ENCODE data around the gene VTI1A.
"Not testable (repeated sequence)": the region's sequence is repeated elsewhere in the genome, so short reads cannot be mapped to it uniquely, and the experiment has no call there.

The VTI1A gene

DNA sequence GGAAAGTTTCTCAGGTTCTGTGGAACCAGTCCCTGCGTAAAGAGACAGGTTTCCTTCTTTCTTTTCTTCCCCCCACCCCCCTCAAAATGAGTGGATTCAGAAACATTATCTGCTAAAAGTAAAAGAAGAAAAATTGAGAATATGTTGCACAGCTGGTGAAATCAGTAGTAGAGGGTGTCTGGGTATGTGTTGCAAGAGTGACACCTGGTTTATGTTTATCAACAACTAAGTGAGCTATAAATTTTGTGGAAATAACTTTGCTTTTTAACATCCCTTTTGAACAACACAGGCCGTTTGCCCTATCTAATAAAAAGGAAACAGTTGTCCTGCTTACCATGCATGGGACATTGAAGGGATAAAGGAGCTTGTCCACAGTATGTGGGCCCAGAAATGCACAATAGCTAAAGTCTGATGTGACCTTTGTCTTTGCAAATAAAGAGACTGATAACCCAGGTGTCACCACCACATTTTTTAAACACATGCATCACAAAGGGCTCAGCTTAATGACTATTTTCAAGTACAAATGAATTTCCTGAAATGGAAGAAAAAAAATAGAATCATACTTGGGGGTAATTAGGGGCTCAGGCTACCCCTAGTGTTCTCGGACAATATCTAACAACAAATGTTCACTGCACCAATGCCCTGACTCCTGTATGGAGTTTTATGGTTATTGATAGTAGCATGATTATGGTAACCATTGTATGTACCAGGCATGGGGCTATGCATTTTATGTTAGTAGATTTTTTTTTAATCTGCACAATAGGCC is 281.3 kb downstream of the VTI1A start:
- DNase-seq: no peak

DNA sequence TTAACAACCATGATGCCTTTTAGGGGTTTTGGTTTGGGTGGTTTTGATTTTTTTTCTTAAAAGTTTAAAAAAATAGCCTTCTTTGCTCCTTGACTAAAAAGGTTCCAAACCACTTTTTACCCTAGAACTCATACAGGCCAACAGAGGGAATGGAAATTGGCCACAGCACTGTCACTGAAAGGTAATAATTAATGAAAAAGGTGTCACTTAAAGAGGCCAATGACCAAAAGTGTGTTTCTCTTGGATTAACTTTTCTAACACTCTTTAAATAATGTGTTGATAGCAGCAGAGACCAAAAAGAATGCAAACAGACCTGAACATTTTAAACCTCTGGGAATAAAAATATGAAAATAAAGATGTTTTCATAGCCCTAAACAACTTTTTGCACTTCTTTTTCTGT is 282.0 kb downstream of the VTI1A start:
- DNase-seq: no peak

DNA sequence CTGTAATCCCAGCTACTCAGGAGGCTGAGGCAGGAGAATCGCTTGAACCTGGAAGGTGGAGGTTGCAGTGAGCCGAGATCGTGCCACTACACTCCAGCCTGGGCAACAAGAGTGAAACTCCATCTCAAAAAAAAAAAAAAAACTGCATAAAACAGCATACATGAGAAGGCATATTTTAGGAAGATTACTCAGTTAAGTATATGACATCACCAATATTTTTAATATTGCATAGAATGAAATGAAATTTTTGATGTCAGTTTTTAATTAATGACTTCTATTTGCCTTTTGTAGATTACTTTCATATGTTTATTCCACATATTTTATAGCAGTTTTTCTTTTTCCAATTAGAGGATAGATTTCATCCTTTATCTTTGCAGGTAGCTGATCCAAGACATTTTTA is 284.4 kb downstream of the VTI1A start:
- not testable (repeated sequence) for DNase-seq

DNA sequence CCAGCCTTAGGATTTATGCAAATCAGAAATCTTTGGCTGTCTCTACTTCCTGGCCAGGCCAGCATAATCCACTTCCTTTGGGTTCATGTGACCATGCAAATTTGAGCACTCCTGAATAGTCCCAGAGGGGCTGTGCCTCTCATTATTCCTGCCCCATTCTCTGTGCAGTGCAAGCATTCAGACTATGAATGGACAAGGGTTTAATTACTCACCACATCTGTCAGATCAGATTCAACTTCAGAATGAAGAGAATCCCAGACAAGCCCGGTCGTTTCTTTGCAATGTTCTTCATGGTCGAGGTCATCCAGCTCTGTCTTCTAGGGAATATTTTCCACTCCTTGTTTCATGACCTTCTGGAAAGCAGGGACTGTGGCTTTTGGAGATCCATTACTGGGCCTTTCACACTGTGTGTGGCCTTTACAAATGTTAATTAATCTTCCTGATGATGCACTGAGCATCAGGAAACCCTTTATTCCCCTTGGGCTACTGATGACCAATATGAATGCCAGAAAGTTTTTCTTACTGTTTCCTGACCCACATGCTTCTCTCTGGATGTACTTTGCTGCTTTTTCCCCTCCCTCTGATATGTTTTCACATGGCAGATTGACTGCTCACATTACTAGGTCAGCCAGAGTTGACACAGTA is 285.4 kb downstream of the VTI1A start:
- no peak for DNase-seq

DNA sequence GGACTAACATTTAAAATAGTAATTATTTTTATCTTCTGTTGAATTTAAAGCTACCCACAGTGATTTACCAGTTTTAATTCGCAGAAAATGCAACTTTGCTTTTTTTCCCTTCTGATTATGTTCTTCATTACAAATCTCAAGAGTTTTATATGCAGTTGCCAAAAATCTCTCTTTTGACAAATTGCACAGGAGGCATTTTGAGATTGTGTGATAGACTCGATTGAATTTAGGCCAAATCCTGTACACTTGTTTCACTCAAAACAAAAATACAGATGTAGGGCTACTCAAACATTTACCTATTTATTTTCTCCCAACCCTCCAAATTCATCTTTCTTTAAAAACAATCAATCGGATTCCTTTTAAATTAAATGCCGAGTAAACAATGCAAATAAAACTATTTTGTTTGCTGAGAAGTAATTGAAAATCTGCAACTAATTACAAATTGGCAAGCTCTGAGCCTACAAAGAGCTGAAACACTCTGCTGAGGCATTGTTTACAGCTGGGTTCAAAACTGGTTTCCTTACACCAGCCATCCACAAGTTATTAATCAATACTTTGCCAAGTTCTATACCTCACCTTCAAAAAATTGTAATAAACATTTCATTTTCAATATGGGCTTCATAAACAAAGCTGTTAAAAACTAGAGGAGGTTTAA is 288.2 kb downstream of the VTI1A start:
- DNase-seq: no peak

DNA sequence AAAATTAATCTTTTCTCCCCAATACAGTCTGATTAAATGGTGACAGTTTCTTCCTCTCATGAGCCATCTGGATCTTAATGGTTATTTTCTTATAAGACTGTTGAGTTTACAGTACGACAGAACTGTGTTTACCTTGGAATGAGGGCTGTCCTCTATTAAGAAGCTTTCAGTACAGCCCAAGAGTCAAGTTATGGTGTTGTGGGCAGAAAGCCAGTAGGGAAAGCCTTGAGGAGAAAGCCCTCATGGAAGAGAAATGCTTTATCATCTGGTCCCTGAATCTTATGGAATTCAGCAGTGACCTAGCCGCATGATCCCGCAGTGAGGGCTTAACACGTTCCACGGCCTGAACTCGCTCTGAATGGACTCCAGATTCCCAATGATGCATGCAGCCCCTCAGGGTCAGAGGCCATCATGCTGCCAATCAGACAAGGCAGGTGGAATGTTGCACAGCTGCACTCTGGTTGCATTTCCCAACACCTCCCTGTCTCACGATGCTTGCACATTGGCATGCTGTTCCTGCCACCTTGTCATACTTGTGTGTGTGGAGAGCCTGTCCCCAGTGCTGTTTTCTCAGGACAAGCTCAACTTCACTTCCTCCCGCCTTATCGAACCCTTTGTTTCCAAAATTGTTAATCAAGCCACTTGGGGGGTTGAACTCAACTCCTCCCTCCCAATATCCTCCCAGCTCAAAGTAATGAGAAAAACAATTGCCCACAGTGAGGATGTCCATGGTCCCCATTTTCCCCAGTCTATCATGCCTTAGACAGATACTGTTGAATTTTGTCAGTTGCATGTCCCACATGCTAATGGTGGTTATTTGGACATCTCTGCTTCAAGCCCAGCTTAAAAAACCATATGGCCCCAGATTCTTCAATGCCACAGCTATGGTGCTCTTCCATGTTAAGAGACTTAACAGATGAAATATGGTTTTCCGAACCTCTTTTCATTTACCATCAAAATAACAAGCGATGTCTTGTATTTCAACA is 291.9 kb downstream of the VTI1A start:
- DNase-seq: no peak

DNA sequence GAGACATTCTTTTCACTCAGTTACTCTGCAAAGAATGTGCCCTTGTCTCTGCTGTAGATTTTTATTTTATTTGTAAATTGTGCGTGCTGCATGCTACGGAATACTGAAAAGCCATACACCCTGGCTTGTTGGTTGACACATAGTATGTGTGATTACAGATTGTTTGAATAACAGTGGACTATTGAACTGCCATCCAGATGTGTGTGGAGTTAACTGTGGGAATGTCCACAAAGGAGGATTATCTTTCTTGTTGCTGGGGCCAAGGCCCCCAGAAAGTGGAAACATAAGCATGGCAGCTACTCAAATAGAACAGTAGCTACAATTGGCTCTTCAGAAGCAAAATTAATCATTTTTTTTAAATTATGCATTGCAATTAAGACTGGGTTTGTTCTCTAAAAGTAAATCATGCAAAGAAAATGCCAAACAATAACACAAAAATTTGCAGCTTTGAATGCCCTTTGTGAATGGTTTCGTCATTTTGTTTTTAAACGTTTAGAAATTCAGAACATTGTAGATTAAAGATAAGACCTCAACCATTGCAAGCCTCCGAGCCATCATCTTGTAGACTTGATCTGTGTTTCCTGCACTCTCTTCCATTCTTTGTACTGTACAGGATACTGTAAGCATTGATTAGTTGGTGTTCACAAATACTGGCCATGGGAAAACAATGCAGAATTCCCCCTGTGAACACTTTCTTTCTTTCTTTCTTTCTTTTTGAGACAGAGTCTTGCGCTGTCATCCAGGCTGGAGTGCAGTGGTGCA is 292.8 kb downstream of the VTI1A start:
- no peak for DNase-seq

DNA sequence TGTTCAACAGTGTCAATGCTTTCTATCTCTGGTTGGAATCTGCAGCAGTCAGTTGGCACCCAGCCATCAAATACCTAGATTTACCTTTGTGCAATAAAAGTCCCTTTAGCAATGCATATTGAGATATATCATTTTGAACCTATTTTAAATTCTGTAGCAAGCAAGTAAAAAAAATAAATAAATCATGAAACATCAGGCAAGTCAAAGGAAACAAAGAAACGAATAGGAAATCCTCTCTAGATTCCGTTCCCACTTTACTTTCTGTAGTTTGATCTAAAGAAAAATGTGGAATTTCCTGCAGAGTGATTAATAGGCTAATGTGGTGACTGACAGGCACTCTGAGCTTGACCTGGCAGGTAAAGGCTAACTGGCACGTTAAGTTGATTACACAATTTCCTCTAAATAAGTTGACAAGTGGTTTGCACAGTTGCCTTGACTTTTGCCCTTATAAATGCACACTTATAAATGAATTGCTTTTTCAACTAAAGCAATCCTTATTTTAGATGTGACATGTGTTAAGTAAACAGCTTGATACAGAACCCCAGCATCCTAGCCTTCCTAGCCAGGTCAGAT is 294.9 kb downstream of the VTI1A start:
- DNase-seq: no peak

DNA sequence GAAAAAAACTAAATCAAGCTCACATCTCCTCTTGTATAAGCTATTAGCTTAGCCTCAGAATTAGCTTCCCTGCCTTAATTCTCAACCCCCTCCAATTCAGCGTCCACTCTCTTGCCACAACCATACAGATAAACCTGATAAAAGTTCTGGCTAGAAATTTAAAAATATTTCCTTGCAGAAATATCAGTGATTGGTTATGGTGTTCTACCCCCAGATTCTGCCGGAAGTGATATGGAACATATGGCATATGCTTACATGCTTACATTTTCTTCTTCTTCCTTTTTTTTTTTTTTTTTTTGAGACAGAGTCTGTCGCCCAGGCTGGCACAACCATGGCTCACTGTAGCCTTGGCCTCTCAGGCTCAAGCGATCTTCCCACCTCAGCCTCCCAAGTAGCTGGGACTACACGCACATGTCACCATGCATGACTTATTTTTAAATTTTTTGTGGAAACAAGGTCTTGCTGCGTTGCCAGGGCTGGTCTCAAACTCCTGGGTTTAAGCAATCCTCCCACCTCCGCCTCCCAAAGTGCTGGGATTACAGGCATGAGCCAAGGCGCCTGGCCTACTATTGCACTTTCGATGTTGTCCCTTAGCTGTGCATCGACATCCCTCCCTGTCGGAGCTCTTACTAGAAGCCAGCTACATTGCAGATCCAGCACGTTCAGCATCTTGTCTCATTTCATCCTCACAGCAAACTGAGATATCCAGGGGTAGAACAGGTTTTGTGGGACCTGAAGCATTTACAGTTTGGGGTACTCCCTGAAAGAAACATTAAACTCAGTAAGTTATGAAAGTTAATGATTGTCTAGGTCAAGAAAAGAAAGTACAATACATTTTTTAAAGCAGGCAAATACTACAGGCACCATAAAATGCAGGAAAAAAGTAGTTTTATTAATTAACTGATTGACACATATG is 297.4 kb downstream of the VTI1A start:
- DNase-seq: no peak

DNA sequence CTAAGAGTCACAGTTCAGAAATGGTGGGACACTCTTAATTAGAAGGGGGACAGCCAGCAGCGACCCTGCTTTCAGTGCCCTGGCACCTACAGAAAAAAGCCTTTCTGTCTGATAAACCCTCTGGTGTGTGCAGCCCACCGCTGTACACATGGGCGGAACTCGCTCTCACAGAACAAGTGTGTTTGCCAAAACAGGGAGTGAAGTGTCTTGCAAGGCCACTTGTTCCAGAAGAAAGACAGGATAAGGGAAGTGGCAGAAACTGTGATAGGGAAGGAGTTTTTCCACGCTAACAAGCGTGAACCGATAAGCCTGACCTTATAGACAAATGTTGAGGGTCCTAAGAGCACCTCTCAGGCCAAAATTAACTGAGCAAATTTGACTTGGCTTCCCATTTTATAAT is 299.3 kb downstream of the VTI1A start:
- DNase-seq: no peak

DNA sequence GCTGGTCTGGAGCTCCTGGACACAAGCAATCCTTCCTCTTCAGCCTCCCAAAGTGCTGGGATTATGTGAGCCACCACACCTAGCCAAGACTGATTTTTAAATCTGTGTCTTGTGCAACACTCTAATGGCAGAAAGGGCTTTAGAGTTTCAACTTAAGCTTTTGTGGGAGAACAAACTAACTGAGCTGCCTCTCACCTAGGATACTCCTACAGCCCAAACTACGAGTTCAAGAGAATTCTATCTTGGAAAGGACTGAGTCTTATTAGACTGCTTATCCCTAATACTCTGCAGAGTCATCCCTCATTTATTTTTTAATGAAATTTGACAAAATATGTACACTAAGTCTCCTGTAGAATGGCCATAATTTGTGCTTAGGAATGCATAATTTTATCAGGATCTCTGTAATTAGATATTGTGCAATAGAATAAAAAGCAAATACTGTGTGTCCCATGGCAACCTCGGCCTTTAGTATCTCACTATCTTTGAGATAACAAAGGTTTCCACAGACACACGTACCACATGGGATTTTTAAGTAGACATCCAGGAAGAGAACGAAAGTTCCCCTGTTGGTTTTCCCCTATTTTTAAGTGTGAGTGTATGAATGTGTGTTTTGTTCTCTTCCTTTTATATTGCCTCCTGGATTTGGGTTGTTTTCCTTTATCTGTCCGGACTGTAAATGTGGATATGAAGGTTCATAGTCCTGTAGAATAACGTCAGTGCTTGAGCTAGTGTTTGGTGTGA is 303.6 kb downstream of the VTI1A start:
- DNase-seq: no peak

DNA sequence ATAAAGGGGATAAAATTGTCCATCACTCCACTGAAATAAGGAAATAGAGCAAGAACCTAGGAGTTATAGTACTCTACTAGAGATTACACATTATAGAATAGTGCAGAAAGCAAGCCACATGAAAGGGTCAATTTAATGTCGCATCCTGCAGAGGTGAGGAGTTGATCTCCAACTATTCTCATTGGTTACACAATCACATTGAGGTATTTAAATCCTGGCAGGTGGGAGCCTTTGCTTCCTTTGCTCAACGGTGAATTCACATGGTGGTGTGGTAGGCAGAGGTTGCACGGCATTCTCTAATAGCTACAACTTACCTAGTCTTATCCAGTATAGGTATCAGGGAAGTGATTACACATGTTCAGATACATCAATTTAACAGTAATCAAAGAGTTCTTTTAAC is 304.6 kb downstream of the VTI1A start:
- DNase-seq: no peak

DNA sequence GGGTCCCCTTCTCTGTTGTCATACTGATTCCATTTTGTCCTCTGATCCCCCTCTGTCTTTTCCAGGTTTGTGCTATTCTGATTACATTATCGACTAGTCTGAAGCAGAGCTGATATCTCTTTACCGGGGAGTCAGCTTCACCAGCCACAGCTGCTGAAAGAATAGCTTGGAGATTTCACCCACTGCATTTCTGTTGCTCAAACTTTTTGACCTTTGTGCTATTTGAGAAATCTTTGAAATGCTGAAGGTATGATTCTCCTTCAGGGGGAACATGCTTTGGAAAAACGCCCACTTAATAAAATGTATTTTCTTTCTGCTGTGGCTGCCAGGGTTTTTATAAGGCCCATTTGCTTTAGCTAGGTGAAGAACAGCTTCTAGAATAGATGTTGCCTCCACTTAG is 305.3 kb downstream of the VTI1A start:
- no peak for DNase-seq

DNA sequence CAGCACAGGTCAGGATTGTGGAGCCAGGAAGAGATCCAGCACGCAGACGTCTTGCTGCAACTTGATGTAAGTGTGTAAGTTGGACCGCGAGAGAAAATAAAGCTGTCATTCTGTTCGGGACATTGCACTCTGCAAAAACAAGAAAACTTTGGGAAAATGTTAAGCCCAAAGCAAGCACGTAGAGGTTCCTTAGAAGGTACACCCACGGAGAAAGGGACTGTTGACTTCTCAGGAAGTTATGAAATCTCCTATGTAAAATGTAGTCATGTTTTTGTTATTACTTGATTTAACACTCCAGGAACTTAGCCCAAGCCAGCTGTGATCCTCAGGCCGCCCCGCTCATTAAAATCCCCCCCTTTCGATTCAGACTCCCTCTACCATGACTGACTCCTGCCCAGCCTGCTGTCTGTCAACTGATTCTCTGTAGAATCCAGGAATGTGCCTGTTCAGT is 307.0 kb downstream of the VTI1A start:
- no peak for DNase-seq

DNA sequence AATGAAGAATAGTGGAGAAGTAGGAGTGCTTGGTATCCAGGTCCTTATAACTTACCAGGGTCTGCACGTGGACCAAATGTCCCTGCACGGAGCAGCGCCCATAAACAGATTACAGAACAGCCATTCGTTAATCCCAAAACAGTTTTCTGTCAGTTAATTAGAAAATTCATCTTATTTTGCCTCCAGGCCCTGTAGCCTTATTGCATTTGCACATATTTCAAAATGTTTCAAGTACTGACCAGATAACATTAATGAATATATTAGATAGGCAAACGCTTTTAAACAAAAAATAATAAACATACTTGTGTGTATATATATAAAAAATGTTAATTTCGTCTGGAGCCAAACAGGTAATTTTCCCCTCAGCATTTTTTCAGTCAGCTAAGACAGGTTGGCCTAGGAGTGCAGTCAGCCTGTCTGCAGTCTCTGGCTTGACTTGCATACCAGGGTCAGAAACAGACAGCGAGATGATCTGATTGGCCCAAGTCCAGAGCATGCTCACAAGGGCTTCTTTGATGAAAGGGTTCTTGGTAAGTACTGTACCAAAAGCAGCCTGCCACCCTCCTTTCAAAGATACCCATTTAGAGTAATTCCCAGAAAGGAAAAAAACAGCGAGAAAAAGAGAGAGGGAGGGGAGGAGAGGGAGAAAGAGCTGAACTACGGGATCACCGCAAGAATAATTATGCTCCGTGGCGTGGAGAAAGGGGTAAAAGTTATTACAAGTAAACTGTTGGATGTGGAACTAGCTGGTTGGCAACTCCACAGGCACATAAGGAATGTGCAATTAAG is 308.6 kb downstream of the VTI1A start:
- DNase-seq: no peak

DNA sequence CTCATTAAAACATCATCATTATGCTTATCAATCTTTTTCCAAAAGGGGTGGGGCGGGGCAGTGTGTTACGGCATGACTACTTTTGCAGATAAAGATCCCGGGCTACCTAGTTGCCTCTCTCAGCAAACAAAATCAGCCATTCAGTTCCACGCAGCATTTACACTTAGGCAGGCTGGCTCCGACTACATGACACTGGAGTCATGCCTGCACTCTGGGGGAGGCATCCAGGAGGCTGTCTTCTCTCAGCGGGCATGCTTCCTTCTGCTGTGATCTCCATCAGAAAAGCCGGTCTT is 309.2 kb downstream of the VTI1A start:
- DNase-seq: no peak

DNA sequence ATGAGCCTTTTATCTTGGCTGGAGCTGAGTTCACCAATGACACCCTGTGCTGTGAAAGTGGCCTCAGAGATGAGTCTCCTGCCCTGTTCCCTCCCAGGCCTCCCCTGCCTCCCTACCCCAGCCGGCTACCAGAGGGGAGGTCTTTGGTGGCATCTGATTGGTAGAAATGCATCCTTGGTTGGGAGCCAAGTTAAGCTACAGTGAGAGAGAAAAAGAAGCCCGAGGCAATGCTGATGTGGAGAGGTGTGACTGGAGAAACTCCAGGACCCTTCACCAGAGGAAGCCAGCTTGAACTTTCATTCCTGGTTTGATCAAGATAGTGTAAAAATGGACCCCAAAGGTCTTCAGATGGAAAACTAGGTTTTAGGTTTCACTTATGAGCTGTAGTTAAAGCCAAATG is 311.9 kb downstream of the VTI1A start:
- DNase-seq: no peak

DNA sequence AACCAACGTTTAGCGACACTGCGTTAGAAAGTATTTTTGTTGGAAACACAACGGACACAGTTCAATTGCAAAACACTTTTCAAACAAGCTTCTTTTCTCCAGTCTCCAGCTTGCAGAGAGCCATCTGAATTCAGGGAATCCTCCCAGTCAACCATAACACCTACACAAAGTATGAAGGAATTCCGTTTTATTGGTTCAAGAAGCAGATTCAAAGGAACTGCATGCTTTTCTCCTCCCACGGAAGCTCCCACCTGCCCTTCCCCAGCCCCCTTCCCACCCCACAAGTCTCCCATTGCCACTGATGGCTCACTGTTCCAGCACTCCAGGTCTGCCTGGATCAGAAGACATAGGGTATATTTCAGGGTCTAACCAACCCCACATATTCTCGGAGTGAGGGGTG is 312.5 kb downstream of the VTI1A start:
- DNase-seq: no peak

DNA sequence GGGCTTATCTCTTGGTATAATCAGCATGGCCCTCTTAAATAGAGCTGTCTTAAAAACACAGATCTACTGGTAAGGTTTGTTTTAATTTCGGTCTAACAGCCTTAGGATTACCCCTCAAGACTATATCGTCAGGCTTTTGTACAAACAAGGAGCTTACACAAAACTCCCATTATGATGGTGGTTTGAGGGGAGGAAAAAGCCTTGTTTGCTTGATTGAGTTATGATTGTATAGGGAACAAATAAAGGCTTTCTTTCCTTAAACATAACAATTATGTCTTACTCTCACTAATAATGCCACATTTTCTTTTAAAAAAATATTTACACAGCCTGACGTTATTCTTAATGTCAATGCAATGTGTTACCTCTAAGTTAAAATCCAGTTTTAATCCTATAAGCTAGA is 314.2 kb downstream of the VTI1A start:
- peak; percentile 9 to 38 for DNase-seq

Data from NCI-H2081 (cell line).